HUES64 (cell line): Measurements from ENCODE around the gene GCNA.
"Not testable (repeated sequence)": the region's sequence is repeated elsewhere in the genome, so short reads cannot be mapped to it uniquely, and the experiment has no call there.

ENCODE experiments used
- H3K27ac ChIP-seq: 2 replicates; pipeline ENCODE4 v1.7.0; 2013; ENCODE audit warnings: low read depth, low read length, inconsistent platforms
- H3K27me3 ChIP-seq: 2 replicates; pipeline ENCODE4 v1.6.1; 2013; ENCODE audit warnings: mild to moderate bottlenecking, low read length; ENCODE audit not compliant: insufficient read depth
- H3K36me3 ChIP-seq: 2 replicates; pipeline ENCODE4 v1.6.1; 2013; ENCODE audit warnings: mild to moderate bottlenecking, low read length; ENCODE audit not compliant: insufficient read depth
- H3K4me1 ChIP-seq: 2 replicates; pipeline ENCODE4 v1.6.1; 2013; ENCODE audit warnings: mild to moderate bottlenecking, low read length, moderate library complexity; ENCODE audit not compliant: insufficient read depth
- H3K4me3 ChIP-seq: 2 replicates; pipeline ENCODE4 v1.5.1; 2013; ENCODE audit warnings: mild to moderate bottlenecking, low read length, moderate library complexity
- H3K9ac ChIP-seq: 2 replicates; pipeline ENCODE4 v1.6.1; 2013; ENCODE audit warnings: mild to moderate bottlenecking, low read depth, low read length
- H3K9me3 ChIP-seq: 2 replicates; pipeline ENCODE4 v1.6.1; 2013; ENCODE audit warnings: low read depth, low read length; ENCODE audit not compliant: insufficient read depth
- WGBS: fragments of 150-250, 120-280 bp; methylation state at CpG from one replicate; pipeline ENCODE4 v1.1.7; 2013; ENCODE audit warnings: missing lambda C conversion rate; 5-methylcytosine and 5-hydroxymethylcytosine counted together

GCNA gene

GRCh38 chrX:71626576-71626975 is 48.3 kb downstream of the GCNA start:
- Histone ChIP-seq H3K27ac (no peak overlapping the region), H3K4me1 (no peaks in the 10 kb centered on the region), H3K4me3 (no peak overlapping the region), H3K36me3 (no peaks in the 10 kb centered on the region), H3K9ac (no peak overlapping the region), H3K27me3 (no peaks in the 10 kb centered on the region), H3K9me3 (no peaks in the 10 kb centered on the region)
- whole genome bisulfite sequencing, result 91% methylated on average over 6 of the region's 6 CpGs

- Histone ChIP-seq H3K4me1 (no peaks in the 10 kb centered on the region), H3K9ac (no peak overlapping the region), H3K9me3 (no peaks in the 10 kb centered on the region), H3K27ac (no peak overlapping the region), H3K36me3 (no peaks in the 10 kb centered on the region), H3K4me3 (no peak overlapping the region), H3K27me3 (no peaks in the 10 kb centered on the region)
- WGBS, result 92% methylated on average over 13 of the region's 14 CpGs
Observed at GRCh38 chrX:71627588-71628404, 49.6 kb downstream of the GCNA start.

GRCh38 chrX:71629467-71629866 is 51.2 kb downstream of the GCNA start:
- Histone ChIP-seq H3K27me3 (no peaks in the 10 kb centered on the region), H3K9ac (no peak overlapping the region), H3K4me3 (no peak overlapping the region), H3K27ac (no peak overlapping the region), H3K36me3 (no peaks in the 10 kb centered on the region), H3K4me1 (no peaks in the 10 kb centered on the region), H3K9me3 (no peaks in the 10 kb centered on the region)
- WGBS, result 95% methylated on average over 2 of the region's 2 CpGs

- no peaks in the 10 kb centered on the region for H3K36me3 ChIP-seq
- H3K27ac ChIP-seq, result no peak overlapping the region
- no peaks in the 10 kb centered on the region for H3K9me3 ChIP-seq
- H3K4me3 ChIP-seq, result no peak overlapping the region
- H3K4me1 ChIP-seq, result no peaks in the 10 kb centered on the region
- no peak overlapping the region for H3K9ac ChIP-seq
- H3K27me3 ChIP-seq, result no peaks in the 10 kb centered on the region
- WGBS, result 91% methylated on average over 10 of the region's 10 CpGs
Observed at GRCh38 chrX:71632923-71633657, 54.9 kb downstream of the GCNA start.

GRCh38 chrX:71634366-71634765 is 56.1 kb downstream of the GCNA start:
- Histone ChIP-seq H3K27ac (no peak overlapping the region), H3K9ac (no peak overlapping the region), H3K4me3 (no peak overlapping the region), H3K27me3 (no peaks in the 10 kb centered on the region), H3K4me1 (no peaks in the 10 kb centered on the region), H3K9me3 (no peaks in the 10 kb centered on the region), H3K36me3 (no peaks in the 10 kb centered on the region)
- 95% methylated on average over 5 of the region's 6 CpGs for WGBS

GRCh38 chrX:71636438-71637252 is 58.4 kb downstream of the GCNA start:
- Histone ChIP-seq H3K4me3 (no peak overlapping the region), H3K27me3 (no peaks in the 10 kb centered on the region), H3K9ac (no peak overlapping the region), H3K9me3 (no peaks in the 10 kb centered on the region), H3K27ac (no peak overlapping the region), H3K4me1 (no peaks in the 10 kb centered on the region), H3K36me3 (no peaks in the 10 kb centered on the region)
- 89% methylated on average over 8 of the region's 9 CpGs for WGBS

- Histone ChIP-seq H3K4me3 (no peak overlapping the region), H3K4me1 (no peaks in the 10 kb centered on the region), H3K9ac (no peak overlapping the region), H3K36me3 (no peaks in the 10 kb centered on the region), H3K27me3 (no peaks in the 10 kb centered on the region), H3K9me3 (no peaks in the 10 kb centered on the region), H3K27ac (no peak overlapping the region)
- WGBS, result 95% methylated on average over 3 of the region's 3 CpGs
Observed at GRCh38 chrX:71637253-71637618, 59.0 kb downstream of the GCNA start.

- 98% methylated on average over 3 of the region's 4 CpGs for WGBS
- H3K27ac ChIP-seq, result no peak overlapping the region
- no peak overlapping the region for H3K9ac ChIP-seq
- no peaks in the 10 kb centered on the region for H3K4me1 ChIP-seq
- H3K36me3 ChIP-seq, result no peaks in the 10 kb centered on the region
- H3K4me3 ChIP-seq, result no peak overlapping the region
- H3K9me3 ChIP-seq, result no peaks in the 10 kb centered on the region
- H3K27me3 ChIP-seq, result no peaks in the 10 kb centered on the region
Observed at GRCh38 chrX:71637848-71638247, 59.6 kb downstream of the GCNA start.

- Histone ChIP-seq H3K4me3 (no peak overlapping the region), H3K27ac (no peak overlapping the region), H3K9ac (no peak overlapping the region), H3K9me3 (no peaks in the 10 kb centered on the region), H3K36me3 (no peaks in the 10 kb centered on the region), H3K27me3 (no peaks in the 10 kb centered on the region), H3K4me1 (no peaks in the 10 kb centered on the region)
- 97% methylated on average over 3 of the region's 4 CpGs for WGBS
Observed at GRCh38 chrX:71638409-71638808, 60.2 kb downstream of the GCNA start.

GRCh38 chrX:71640002-71640401 is 61.8 kb downstream of the GCNA start:
- no peaks in the 10 kb centered on the region for H3K9me3 ChIP-seq
- 93% methylated on average over 4 of the region's 4 CpGs for WGBS

GRCh38 chrX:71644406-71644805 is 66.2 kb downstream of the GCNA start:
- H3K36me3 ChIP-seq, H3K9ac ChIP-seq, H3K27me3 ChIP-seq, H3K4me1 ChIP-seq, H3K9me3 ChIP-seq, H3K4me3 ChIP-seq, H3K27ac ChIP-seq: not testable (repeated sequence)
- WGBS, result 97% methylated on average over 1 of the region's 6 CpGs

More at GRCh38 chrX:71640002-71640401, 61.8 kb downstream of the GCNA start:
- no peaks in the 10 kb centered on the region for H3K36me3 ChIP-seq
- no peak overlapping the region for H3K4me3 ChIP-seq
- no peak overlapping the region for H3K9ac ChIP-seq
- no peaks in the 10 kb centered on the region for H3K27me3 ChIP-seq
- no peaks in the 10 kb centered on the region for H3K4me1 ChIP-seq
- H3K27ac ChIP-seq, result no peak overlapping the region
